MM.1S (cell line): Measurements from ENCODE around the gene L3MBTL4.

Source experiments
- DNase-seq: peaks from one replicate; pipeline ENCODE4 v3.0.0-alpha.2; 2015
- H2AFZ ChIP-seq: fragments of 300-600 bp; sonication (generic); 2 replicates; pipeline ENCODE4 v1.6.0; 2016; ENCODE audit warnings: antibody characterized with exemption, low read length
- H3F3A ChIP-seq: fragments of 300-600 bp; sonication (generic); 2 replicates; pipeline ENCODE4 v1.6.1; 2016; ENCODE audit warnings: mild to moderate bottlenecking, antibody characterized with exemption, low read length, moderate library complexity, mixed read lengths; ENCODE audit not compliant: insufficient read depth
- H3K27ac ChIP-seq: fragments of 300-600 bp; sonication (generic); 2 replicates; pipeline ENCODE4 v1.5.1; 2016; ENCODE audit warnings: mild to moderate bottlenecking, low read length
- H3K27me3 ChIP-seq: fragments of 300-600 bp; sonication (generic); replicated peaks from 2 replicates; pipeline ENCODE4 v1.6.0; 2016; ENCODE audit warnings: low read length; ENCODE audit not compliant: insufficient read depth
- H3K36me3 ChIP-seq: fragments of 300-600 bp; sonication (generic); replicated peaks from 2 replicates; pipeline ENCODE4 v1.6.1; 2016; ENCODE audit warnings: mild to moderate bottlenecking, low read length, mixed read lengths; ENCODE audit not compliant: insufficient read depth
- H3K4me1 ChIP-seq: fragments of 300-600 bp; sonication (generic); 2 replicates; pipeline ENCODE4 v1.6.1; 2016; ENCODE audit warnings: low read length, mixed read lengths
- H3K4me2 ChIP-seq: fragments of 300-600 bp; sonication (generic); 2 replicates; pipeline ENCODE4 v1.6.0; 2016; ENCODE audit warnings: low read depth, low read length
- H3K4me3 ChIP-seq: fragments of 300-600 bp; sonication (generic); 2 replicates; pipeline ENCODE4 v1.5.1; 2016; ENCODE audit warnings: low read length, mixed read lengths
- H3K79me2 ChIP-seq: fragments of 300-600 bp; sonication (generic); 2 replicates; pipeline ENCODE4 v1.6.1; 2016; ENCODE audit warnings: mixed run types, low read length, mixed read lengths
- H3K9ac ChIP-seq: fragments of 300-600 bp; sonication (generic); 2 replicates; pipeline ENCODE4 v1.6.1; 2016; ENCODE audit warnings: low read length, mixed read lengths
- H3K9me2 ChIP-seq: fragments of 300-600 bp; sonication (generic); replicated peaks from 2 replicates; pipeline ENCODE4 v1.6.1; 2016; ENCODE audit warnings: mild to moderate bottlenecking, low read length, mixed read lengths; ENCODE audit not compliant: insufficient read depth
- H3K9me3 ChIP-seq: fragments of 300-600 bp; sonication (generic); replicated peaks from 2 replicates; pipeline ENCODE4 v1.6.1; 2016; ENCODE audit warnings: mild to moderate bottlenecking, low read length, mixed read lengths; ENCODE audit not compliant: insufficient read depth
- H4K20me1 ChIP-seq: fragments of 300-600 bp; sonication (generic); 2 replicates; pipeline ENCODE4 v1.6.1; 2016; ENCODE audit warnings: mild to moderate bottlenecking, low read length, moderate library complexity, mixed read lengths; ENCODE audit not compliant: insufficient read depth
- CTCF ChIP-seq: fragments of 300-600 bp; sonication (generic); IDR thresholded peaks from 2 replicates; pipeline ENCODE4 v1.5.1; 2016; ENCODE audit warnings: antibody characterized with exemption, low read length, mixed read lengths
- EZH2 ChIP-seq: fragments of 300-600 bp; sonication (generic); optimal IDR thresholded peaks from 2 replicates; pipeline ENCODE3; 2017; ENCODE audit warnings: low read depth, mild to moderate bottlenecking, antibody characterized with exemption, low read length, mixed read lengths
- EZH2phosphoT487 ChIP-seq: fragments of 300-600 bp; sonication (generic); IDR thresholded peaks from 2 replicates; pipeline ENCODE4 v1.6.1; 2018; ENCODE audit warnings: antibody characterized with exemption, low read length

The L3MBTL4 gene

GRCh38 chr18:6219116-6219717, 195.5 kb downstream of the L3MBTL4 start:
- H3K27me3 ChIP-seq = no peaks in the 10 kb centered on the region
- H3K27ac ChIP-seq = no peak overlapping the region
- H3K9me3 ChIP-seq = no peaks in the 10 kb centered on the region
- TF ChIP-seq CTCF (peak; percentile 64), EZH2phosphoT487 (no peak)
- no peaks in the 10 kb centered on the region for H3K79me2 ChIP-seq
- no peak overlapping the region for H3K4me3 ChIP-seq
- no peaks in the 10 kb centered on the region for H3K4me1 ChIP-seq
- peak; percentile 30 for DNase-seq
- no peaks in the 10 kb centered on the region for H3K36me3 ChIP-seq
- no peak overlapping the region for H2AFZ ChIP-seq
- H4K20me1 ChIP-seq = no peaks in the 10 kb centered on the region
- H3F3A ChIP-seq = no peaks in the 10 kb centered on the region
- H3K9ac ChIP-seq = no peak overlapping the region
- H3K9me2 ChIP-seq = no peaks in the 10 kb centered on the region
- no peak overlapping the region for H3K4me2 ChIP-seq

- Histone ChIP-seq H3K4me1 (no peaks in the 10 kb centered on the region), H3K4me2 (no peak overlapping the region), H3K79me2 (no peaks in the 10 kb centered on the region), H3K4me3 (no peak overlapping the region), H3K27me3 (no peaks in the 10 kb centered on the region), H3F3A (no peaks in the 10 kb centered on the region), H3K27ac (no peak overlapping the region), H3K9me2 (no peaks in the 10 kb centered on the region), H4K20me1 (no peaks in the 10 kb centered on the region), H3K36me3 (no peaks in the 10 kb centered on the region), H3K9me3 (no peaks in the 10 kb centered on the region), H2AFZ (no peak overlapping the region), H3K9ac (no peak overlapping the region)
- no peak for DNase-seq
- no peak for TF ChIP-seq EZH2phosphoT487
- no peak for TF ChIP-seq EZH2
- TF ChIP-seq CTCF = no peak
Measured at GRCh38 chr18:6215888-6216287, 198.8 kb downstream of the L3MBTL4 start.

- DNase-seq = no peak
- TF ChIP-seq CTCF (no peak), EZH2 (no peak), EZH2phosphoT487 (no peak)
- H3K9ac ChIP-seq = no peak overlapping the region
- H3K79me2 ChIP-seq = no peaks in the 10 kb centered on the region
- H3K27me3 ChIP-seq = no peaks in the 10 kb centered on the region
- H4K20me1 ChIP-seq = no peaks in the 10 kb centered on the region
- H3K9me3 ChIP-seq = no peaks in the 10 kb centered on the region
- no peaks in the 10 kb centered on the region for H3K4me1 ChIP-seq
- H3K4me3 ChIP-seq = no peak overlapping the region
- H3K9me2 ChIP-seq = no peaks in the 10 kb centered on the region
- H3K36me3 ChIP-seq = no peaks in the 10 kb centered on the region
- H2AFZ ChIP-seq = no peak overlapping the region
- no peak overlapping the region for H3K27ac ChIP-seq
- no peaks in the 10 kb centered on the region for H3F3A ChIP-seq
- no peak overlapping the region for H3K4me2 ChIP-seq
Measured at GRCh38 chr18:6211174-6211504, 203.6 kb downstream of the L3MBTL4 start.
